Esophagus (tissue), 2 donors: ENCODE measurements around the gene SETX. TPM values are rescaled to one million over a fixed set of nuclear protein-coding genes. Genes with fewer than 3 reads are reported as not detected.

ENCODE experiments used
- H3K27ac ChIP-seq, 2 donors: one replicate each; pipeline ENCODE4 v1.5.1; 2013; ENCODE audit warnings: low read depth in 2 of 2, mild to moderate bottlenecking in 2 of 2, inconsistent platforms in 1 of 2, low read length in 1 of 2, moderate library complexity in 1 of 2
- H3K27me3 ChIP-seq, 2 donors: one replicate each; pipeline ENCODE4 v1.6.1; 2013; ENCODE audit warnings: low read length in 2 of 2, control low read depth in 1 of 2, mild to moderate bottlenecking in 1 of 2; ENCODE audit not compliant: insufficient read depth in 2 of 2, control insufficient read depth in 1 of 2
- H3K36me3 ChIP-seq, 2 donors: one replicate each; pipeline ENCODE4 v1.6.1; 2013; ENCODE audit warnings: low read length in 1 of 2; ENCODE audit not compliant: control insufficient read depth in 2 of 2, insufficient read depth in 2 of 2
- H3K4me1 ChIP-seq, 2 donors: one replicate each; pipeline ENCODE4 v1.6.1; 2013; ENCODE audit warnings: low read length in 1 of 2; ENCODE audit not compliant: control insufficient read depth in 2 of 2, insufficient read depth in 2 of 2
- H3K4me3 ChIP-seq, 2 donors: one replicate each; pipeline ENCODE4 v1.5.1; 2013; ENCODE audit warnings: low read length in 2 of 2, mild to moderate bottlenecking in 2 of 2, low read depth in 1 of 2, moderate library complexity in 1 of 2
- H3K9me3 ChIP-seq, 2 donors: one replicate each; pipeline ENCODE4 v1.6.1; 2013; ENCODE audit warnings: mild to moderate bottlenecking in 2 of 2, low read depth in 1 of 2, low read length in 1 of 2, moderate library complexity in 1 of 2; ENCODE audit not compliant: control insufficient read depth in 2 of 2, insufficient read depth in 1 of 2
- WGBS, 2 donors: extraction: QIAGEN DNeasy Blood & Tissue Kit; methylation state at CpG; one replicate each; pipeline ENCODE4 v1.1.7; 2013; 5-methylcytosine and 5-hydroxymethylcytosine counted together
- polyA plus RNA-seq, 2 donors: library from polyadenylated mRNA; stranded (reverse); fragments of 200-250 nt; gene quantifications; one replicate each; pipeline ENCODE4 v1.2.3, GENCODE V29; 2013
- donor health status: healthy with polysubstance abuse.
- donor health status: Bipolar disorder and iron deficiency.

Gene SETX
- polyA plus RNA-seq, 2 donors = 12.2 to 12.5 TPM

DNA sequence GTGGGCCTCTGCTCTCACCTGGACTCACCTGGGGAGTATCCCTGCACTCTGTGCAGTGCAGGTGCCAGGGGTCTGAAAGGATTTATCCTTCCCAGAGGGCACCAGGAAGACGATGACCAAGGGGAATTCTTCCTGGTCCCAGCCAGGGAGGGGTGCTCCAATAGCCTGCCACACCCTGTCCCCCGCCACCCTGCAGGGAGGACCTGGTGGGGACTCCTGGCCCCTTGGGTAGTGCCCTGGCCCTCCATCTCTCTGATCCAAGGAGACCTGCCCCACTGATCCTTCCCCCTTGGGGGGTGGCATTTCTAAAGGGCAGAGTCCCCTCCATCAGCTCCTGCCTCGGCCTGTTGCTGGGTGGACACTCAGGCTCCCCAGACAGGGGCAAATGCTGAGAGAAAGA, 122.3 kb downstream of the SETX start:
- Histone ChIP-seq H3K36me3 (no peaks in the 10 kb centered on the region), H3K4me3 (no peak overlapping the region), H3K9me3 (no peaks in the 10 kb centered on the region), H3K27me3 (no peaks in the 10 kb centered on the region), H3K27ac (no peak overlapping the region), H3K4me1 (no peaks in the 10 kb centered on the region)
- 58 to 70% methylated on average over 3 of the region's 3 CpGs for WGBS, 2 donors

DNA sequence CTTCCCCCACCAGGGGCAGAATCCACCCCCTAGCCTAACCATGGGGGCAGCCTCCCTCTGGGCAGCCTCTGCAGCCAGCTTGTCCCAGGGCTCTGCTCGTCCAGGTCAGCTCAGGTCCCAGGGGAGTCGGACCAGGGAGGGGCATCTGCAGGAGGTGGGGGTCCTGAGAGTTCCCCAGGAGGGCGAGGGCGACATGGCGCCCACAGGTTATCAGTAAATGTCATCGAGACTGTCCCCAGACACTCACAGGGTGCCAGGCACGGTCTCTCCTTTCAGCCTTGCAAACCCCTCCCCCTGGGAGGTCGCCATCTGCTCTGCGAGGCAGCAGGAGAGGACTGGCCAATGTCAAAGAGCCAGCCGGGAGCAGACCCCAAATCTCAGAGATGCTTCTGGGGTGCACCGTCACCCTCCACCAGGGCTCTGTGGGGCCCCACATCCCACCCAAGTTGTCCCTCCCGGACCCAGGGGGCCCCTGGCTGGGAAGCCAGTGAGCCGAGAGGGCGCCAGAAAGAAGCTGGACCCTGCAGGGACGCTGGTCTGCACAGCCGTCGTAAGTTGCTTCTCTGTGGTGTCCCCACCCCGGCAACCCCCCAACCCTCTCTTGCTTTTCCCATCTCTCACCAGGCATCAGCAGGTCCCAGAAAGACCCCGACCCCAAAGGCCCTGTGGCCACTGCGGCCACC, 123.6 kb downstream of the SETX start:
- 62 to 67% methylated on average over 20 of the region's 20 CpGs for WGBS, 2 donors
- no peaks in the 10 kb centered on the region for H3K36me3 ChIP-seq
- no peaks in the 10 kb centered on the region for H3K9me3 ChIP-seq
- H3K27ac ChIP-seq = no peak overlapping the region
- H3K4me3 ChIP-seq = no peak overlapping the region
- H3K4me1 ChIP-seq = no peaks in the 10 kb centered on the region
- no peaks in the 10 kb centered on the region for H3K27me3 ChIP-seq

DNA sequence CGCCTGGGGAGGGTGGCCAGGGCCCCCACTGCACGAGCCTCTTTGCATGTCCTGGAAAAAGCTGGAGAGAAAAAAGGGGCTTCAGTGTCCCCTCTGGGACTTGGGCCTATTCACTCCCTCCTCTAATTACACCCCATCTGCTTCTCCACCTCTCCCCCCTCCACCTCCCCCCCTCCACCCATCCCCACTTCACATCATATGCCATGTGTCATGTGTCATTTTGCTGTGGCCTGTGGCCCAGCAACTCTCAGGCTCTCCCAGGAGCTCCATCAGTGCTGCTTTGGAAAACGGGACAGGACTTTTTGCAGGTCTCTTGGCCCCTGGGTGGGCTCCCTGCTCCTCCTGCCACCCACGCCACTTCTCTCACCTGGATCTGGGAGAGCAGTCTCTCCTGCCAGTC, 124.2 kb downstream of the SETX start:
- Histone ChIP-seq H3K36me3 (no peaks in the 10 kb centered on the region), H3K27ac (no peak overlapping the region), H3K27me3 (no peaks in the 10 kb centered on the region), H3K9me3 (no peaks in the 10 kb centered on the region), H3K4me1 (no peaks in the 10 kb centered on the region), H3K4me3 (no peak overlapping the region)
- WGBS, 2 donors = 71 to 75% methylated on average over 2 to 4 of the region's 4 CpGs

DNA sequence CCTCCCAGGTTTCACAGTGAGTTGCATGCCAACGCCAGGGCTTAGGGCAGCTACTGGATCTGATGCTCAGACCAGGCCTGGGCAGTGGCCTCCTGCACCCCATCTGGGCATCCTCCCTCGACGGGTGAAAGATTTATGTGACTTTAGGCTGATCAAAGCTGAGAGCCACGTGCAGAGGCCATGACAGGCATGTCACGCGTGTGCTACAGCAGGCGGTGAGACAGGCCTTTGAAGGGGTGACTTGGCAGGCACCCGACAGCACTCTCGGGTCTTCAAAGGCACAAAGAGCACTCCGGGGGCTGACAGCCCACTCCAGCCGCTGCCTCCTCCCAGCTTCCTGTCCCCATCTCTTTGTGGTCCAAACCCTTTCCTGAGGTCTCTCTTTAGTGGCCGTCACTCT, 126.7 kb downstream of the SETX start:
- Histone ChIP-seq H3K27me3 (no peaks in the 10 kb centered on the region), H3K4me1 (no peaks in the 10 kb centered on the region), H3K9me3 (no peaks in the 10 kb centered on the region), H3K36me3 (no peaks in the 10 kb centered on the region), H3K4me3 (no peak overlapping the region), H3K27ac (no peak overlapping the region)
- WGBS, 2 donors = 50 to 59% methylated on average over 12 of the region's 12 CpGs

DNA sequence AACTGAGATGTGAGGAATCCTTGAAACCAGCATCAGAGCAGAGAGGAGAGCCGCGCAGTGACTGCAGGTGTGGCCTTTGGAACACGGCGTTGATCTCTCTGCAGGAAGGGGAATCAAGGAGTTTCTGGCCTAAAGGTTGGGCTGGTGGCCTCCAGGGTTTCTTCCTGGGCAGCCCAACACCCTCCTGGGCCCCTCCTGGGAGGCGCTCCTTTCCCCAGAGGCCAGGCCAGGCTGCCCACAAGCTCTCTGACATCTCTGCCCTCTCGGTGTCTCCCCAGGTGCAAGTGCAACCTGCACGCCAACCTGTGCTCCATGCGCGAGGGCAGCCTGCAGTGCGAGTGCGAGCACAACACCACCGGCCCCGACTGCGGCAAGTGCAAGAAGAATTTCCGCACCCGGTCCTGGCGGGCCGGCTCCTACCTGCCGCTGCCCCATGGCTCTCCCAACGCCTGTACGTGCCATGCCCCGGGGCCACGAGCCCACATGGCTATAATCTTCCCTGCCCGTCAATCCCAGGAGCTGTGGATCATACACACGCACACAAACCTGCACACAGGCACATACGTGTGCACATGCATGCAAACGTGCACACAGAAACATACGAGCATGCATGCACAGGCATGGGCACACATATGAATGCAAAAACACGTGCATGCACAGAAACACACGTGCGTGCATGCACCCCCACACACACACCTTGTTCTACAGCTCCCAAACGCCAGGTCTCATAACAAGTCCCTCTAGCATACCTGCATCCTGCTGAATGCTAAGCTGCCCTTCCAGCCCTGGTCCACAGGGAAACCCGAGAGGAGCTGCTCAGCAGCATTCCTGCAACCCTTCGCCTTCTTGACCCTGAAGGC, 128.0 kb downstream of the SETX start:
- H3K4me3 ChIP-seq = no peak overlapping the region
- H3K27ac ChIP-seq = no peak overlapping the region
- H3K27me3 ChIP-seq = peaks cover 0 to 4% of the 10 kb centered on the region in 2 donors
- no peaks in the 10 kb centered on the region for H3K9me3 ChIP-seq
- H3K4me1 ChIP-seq = no peaks in the 10 kb centered on the region
- no peaks in the 10 kb centered on the region for H3K36me3 ChIP-seq
- WGBS, 2 donors = 81 to 86% methylated on average over 34 of the region's 34 CpGs

DNA sequence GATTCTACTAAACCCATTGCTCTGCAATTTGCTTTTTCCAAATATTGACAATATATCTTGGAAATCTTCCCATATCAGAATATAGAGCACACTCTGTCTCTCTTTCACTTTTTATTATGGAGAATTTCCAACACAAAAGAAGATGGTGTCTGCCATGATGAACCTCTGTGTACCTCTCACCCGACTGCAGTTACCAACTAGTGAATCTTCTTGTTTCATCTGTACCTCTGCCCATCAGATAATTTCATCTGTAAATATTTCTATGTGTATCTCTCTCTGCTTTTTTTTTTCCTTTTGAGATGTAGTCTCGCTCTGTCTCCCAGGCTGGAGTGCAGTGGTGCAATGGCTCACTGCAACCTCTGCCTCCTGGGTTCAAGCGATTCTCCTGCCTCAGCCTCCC, 130.1 kb downstream of the SETX start:
- no peak overlapping the region for H3K4me3 ChIP-seq
- H3K9me3 ChIP-seq = no peaks in the 10 kb centered on the region
- no peaks in the 10 kb centered on the region for H3K4me1 ChIP-seq
- WGBS, 2 donors = 82 to 87% methylated on average over 3 of the region's 3 CpGs
- H3K27me3 ChIP-seq = peaks cover 0 to 11% of the 10 kb centered on the region in 2 donors
- H3K36me3 ChIP-seq = no peaks in the 10 kb centered on the region
- no peak overlapping the region for H3K27ac ChIP-seq

DNA sequence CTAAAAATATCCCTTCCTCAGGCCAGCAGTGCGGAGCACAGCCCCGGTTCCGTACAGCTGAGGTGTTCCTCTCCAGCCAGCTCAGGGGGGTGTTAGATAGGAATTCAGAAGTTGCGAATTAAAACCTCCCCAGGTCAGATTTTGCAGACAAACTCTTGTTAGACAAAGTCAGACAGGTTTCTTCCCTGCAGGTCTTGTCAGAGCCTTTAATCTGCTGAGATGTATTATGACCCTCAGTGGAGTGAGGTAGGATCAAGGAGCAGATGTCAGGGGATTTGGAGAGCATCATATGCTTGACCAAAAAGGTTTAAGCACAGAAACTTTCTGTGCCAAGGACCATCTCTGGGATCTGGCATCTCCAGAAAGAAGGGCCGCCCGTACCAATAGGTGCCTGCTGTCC, 132.8 kb downstream of the SETX start:
- H3K4me3 ChIP-seq = no peak overlapping the region

DNA sequence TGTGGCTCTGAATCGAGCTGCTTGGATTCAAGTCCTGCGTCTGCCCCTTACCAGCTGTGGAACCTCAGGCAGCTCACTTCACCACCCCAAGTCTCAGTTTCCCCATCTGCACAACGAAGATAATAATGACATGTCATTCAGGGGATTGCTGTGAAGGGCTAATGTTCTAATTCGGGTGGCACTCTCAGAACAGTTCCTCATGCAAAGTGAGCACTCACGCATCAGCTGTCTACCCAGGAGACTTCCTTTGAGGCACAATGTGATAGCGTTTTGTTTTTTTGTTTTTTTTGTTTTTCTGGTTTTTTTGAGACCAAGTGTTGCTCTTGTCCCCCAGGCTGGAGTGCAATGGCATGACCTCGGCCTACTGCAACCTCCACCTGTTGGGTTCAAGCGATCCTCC, 136.6 kb downstream of the SETX start:
- H3K27me3 ChIP-seq = peaks cover 0 to 11% of the 10 kb centered on the region in 2 donors
- no peaks in the 10 kb centered on the region for H3K36me3 ChIP-seq
- H3K27ac ChIP-seq = no peak overlapping the region
- no peaks in the 10 kb centered on the region for H3K9me3 ChIP-seq
- H3K4me1 ChIP-seq = peaks cover 0 to 5% of the 10 kb centered on the region in 2 donors
- 81% methylated on average over 8 of the region's 8 CpGs for WGBS, 2 donors
- no peak overlapping the region for H3K4me3 ChIP-seq

More for the DNA sequence above, 132.8 kb downstream of the SETX start:
- Histone ChIP-seq H3K36me3 (no peaks in the 10 kb centered on the region), H3K9me3 (no peaks in the 10 kb centered on the region), H3K27ac (no peak overlapping the region), H3K27me3 (peaks cover 0 to 11% of the 10 kb centered on the region in 2 donors), H3K4me1 (no peaks in the 10 kb centered on the region)
- WGBS, 2 donors = 90 to 92% methylated on average over 6 of the region's 6 CpGs

DNA sequence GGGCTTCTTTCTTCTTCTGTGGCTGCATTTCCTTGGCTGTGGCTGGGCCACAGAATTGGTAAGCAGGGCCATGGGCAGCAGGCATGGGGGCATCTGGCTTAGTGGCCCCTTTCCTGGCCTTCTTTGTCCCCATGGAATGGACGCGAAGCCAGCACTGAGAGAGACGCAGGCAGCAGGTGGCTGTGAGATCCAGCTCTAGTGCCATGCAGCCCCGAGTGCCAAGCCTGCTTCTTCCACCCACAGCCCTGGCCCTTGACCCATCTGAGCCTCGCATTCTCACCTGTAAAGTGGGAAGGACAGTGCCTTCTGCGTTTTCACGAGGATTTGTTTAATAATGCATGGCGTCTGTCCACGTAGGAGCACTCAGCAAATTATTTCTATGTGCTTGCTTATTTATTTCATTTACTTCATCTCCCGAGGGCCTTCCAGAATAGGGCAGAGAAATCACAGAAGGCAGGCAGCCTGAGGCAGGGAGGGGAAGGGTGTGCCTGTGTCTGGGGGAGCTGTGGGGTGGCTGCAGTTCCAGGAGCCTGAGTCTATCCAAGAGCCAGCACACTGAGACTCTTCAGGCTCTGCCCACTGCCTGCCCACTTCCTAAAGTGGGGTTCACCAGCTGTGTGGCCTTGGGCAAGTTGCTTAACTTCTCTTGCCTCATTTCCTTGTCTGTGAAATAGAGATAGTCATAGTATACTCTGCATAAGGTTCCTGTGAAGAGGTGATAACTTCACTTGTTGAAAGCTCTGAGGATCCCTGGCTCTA, 137.7 kb downstream of the SETX start:
- H3K9me3 ChIP-seq = no peaks in the 10 kb centered on the region
- no peaks in the 10 kb centered on the region for H3K36me3 ChIP-seq
- peaks cover 0 to 6% of the 10 kb centered on the region in 2 donors for H3K27me3 ChIP-seq
- H3K4me1 ChIP-seq = peaks cover 0 to 5% of the 10 kb centered on the region in 2 donors
- no peak overlapping the region for H3K4me3 ChIP-seq
- no peak overlapping the region for H3K27ac ChIP-seq
- WGBS, 2 donors = 72% methylated on average over 10 of the region's 10 CpGs
